ENCODE data around the gene PTGR1. TPM values are rescaled to one million over a fixed set of nuclear protein-coding genes. Genes with fewer than 3 reads are reported as not detected.

Gene PTGR1
- total RNA-seq, 1 donor from 2014 or later, result 12.2 TPM

- DNase-seq (ENCODE audit: low read depth in 2 of 2), result no peak
Observed at GRCh38 chr9:111542497-111543254, 56.8 kb downstream of the PTGR1 start.

- no peak for DNase-seq (ENCODE audit: low read depth in 2 of 2)
Observed at GRCh38 chr9:111533099-111533790, 66.2 kb downstream of the PTGR1 start.

- no peak for DNase-seq (ENCODE audit: low read depth in 2 of 2)
Observed at GRCh38 chr9:111531716-111532115, 67.7 kb downstream of the PTGR1 start.

GRCh38 chr9:111529787-111530186 is 69.7 kb downstream of the PTGR1 start:
- no peak for DNase-seq (ENCODE audit: low read depth in 2 of 2)

- no peak for DNase-seq (ENCODE audit: low read depth in 2 of 2)
Observed at GRCh38 chr9:111527347-111527746, 72.1 kb downstream of the PTGR1 start.

GRCh38 chr9:111525056-111525977 is 74.1 kb downstream of the PTGR1 start, which contains the start of gene ZNF483:
TSS of gene ZNF483 (plus strand) at chr9:111525179. CDS start at chr9:111527396, 2,217 bp downstream.
- peak; percentile 52 to 71 for DNase-seq (ENCODE audit: low read depth in 2 of 2)

- no peak for DNase-seq (ENCODE audit: low read depth in 2 of 2)
Observed at GRCh38 chr9:111524731-111525055, 74.8 kb downstream of the PTGR1 start.

- peak in 1 of 2 donors; percentile 5 for DNase-seq (ENCODE audit: low read depth in 2 of 2)
Observed at GRCh38 chr9:111516061-111516465, 83.4 kb downstream of the PTGR1 start.

GRCh38 chr9:111514967-111515366 is 84.5 kb downstream of the PTGR1 start:
- no peak for DNase-seq (ENCODE audit: low read depth in 2 of 2)

Other genes starting within 250 kb of the PTGR1 start
- gene ECPAS, start 115.3 kb downstream of the PTGR1 start, total RNA-seq, result 92.8 and 95.5 TPM in 2 replicates
- 1.6 and 1.8 TPM in 2 replicates for gene ZNF483, start 74.5 kb downstream of the PTGR1 start, total RNA-seq
- gene DNAJC25, start 31.7 kb upstream of the PTGR1 start, total RNA-seq, result 2.3 and 2.9 TPM in 2 replicates
- 49.4 and 59.3 TPM in 2 replicates for gene GNG10, start 62.0 kb upstream of the PTGR1 start, total RNA-seq
- not detected in 2 replicates for gene SHOC1, start 195.3 kb upstream of the PTGR1 start, total RNA-seq

All from dermis microvascular lymphatic vessel endothelial cell (primary cell).